Gastrocnemius medialis (tissue), 4 donors: ENCODE results near the gene SUGT1.

ENCODE experiments used
- CTCF ChIP-seq, 5 experiments: fragments of 450-650 bp in 3 of 5; fragments of 200-600 bp in 2 of 5; sonication (generic) in 2 of 5; IDR thresholded peaks in 4 of 5; conservative IDR thresholded peaks in 1 of 5; 1 replicate in 4 of 5; 2 replicates in 1 of 5; pipeline ENCODE4 v1.5.1; 2016 to 2019; ENCODE audit warnings: antibody characterized with exemption in 5 of 5, mild to moderate bottlenecking in 3 of 5, moderate library complexity in 3 of 5
- POLR2A ChIP-seq, 2 donors: fragments of 450-650 bp; IDR thresholded peaks; one replicate each; pipeline ENCODE4 v1.6.1; 2017; ENCODE audit warnings: antibody characterized with exemption in 2 of 2, mild to moderate bottlenecking in 2 of 2, moderate library complexity in 2 of 2

- TF ChIP-seq CTCF (IDR thresholded peaks at IDR 0.05 in 4 of 5, conservative IDR thresholded peaks at IDR 0.05 in 1 of 5), result no peak
- TF ChIP-seq POLR2A (IDR thresholded peaks at IDR 0.05), result no peak
Observed at GRCh38 chr13:52706081-52706480, 53.4 kb downstream of the SUGT1 start.
